OCI-LY7 (cell line): ENCODE data around the gene CGNL1. TPM values are rescaled to one million over a fixed set of nuclear protein-coding genes. Genes with fewer than 3 reads are reported as not detected.

Source experiments
- BruUV-seq: library from RNA; stranded (reverse); fragments of 400-500 nt; replicated peaks from 2 replicates; lab custom pipeline; 2021; lab: Mats Ljungman, UMichigan
- CTCF ChIA-PET: fragments of 300-600 bp; sonication (Branson Sonifier 250); formaldehyde crosslinking; loops from one replicate; lab custom pipeline; 2022; ENCODE audit warnings: antibody characterized with exemption; ENCODE audit not compliant: unreplicated experiment; lab: Charles Lee
- POLR2A ChIA-PET: fragments of 300-600 bp; sonication (Branson Sonifier 250); formaldehyde crosslinking; loops from one replicate; lab custom pipeline; 2022; ENCODE audit warnings: antibody characterized with exemption; lab: Charles Lee
- DNase-seq: peaks from one replicate; pipeline ENCODE4 v3.0.0-alpha.2; 2015; ENCODE audit warnings: low spot score
- H2AFZ ChIP-seq: fragments of 200-600 bp; sonication (generic), shearing (Covaris generic); 2 replicates; pipeline ENCODE4 v1.6.1; 2014; ENCODE audit warnings: mild to moderate bottlenecking, antibody characterized with exemption, low read length, moderate library complexity
- H3K27ac ChIP-seq: fragments of 200-600 bp; sonication (generic); 2 replicates; pipeline ENCODE4 v1.5.1; 2014; ENCODE audit warnings: mixed run types, low read depth, mild to moderate bottlenecking, moderate library complexity, low read length, inconsistent platforms; ENCODE audit not compliant: poor library complexity, severe bottlenecking
- H3K36me3 ChIP-seq: fragments of 200-600 bp; sonication (generic); 2 replicates; pipeline ENCODE4 v1.6.1; 2014; ENCODE audit warnings: mild to moderate bottlenecking, antibody characterized with exemption, low read length, moderate library complexity, mixed read lengths; ENCODE audit not compliant: insufficient read depth
- H3K4me1 ChIP-seq: fragments of 200-600 bp; sonication (generic); 2 replicates; pipeline ENCODE4 v1.5.1; 2014; ENCODE audit warnings: mild to moderate bottlenecking, low read length; ENCODE audit not compliant: insufficient read depth, poor library complexity, severe bottlenecking
- H3K4me2 ChIP-seq: fragments of 200-600 bp; sonication (generic); 2 replicates; pipeline ENCODE4 v1.6.1; 2014; ENCODE audit warnings: mild to moderate bottlenecking, low read length
- H3K4me3 ChIP-seq: fragments of 200-600 bp; sonication (generic); 2 replicates; pipeline ENCODE4 v1.5.1; 2014; ENCODE audit warnings: mild to moderate bottlenecking, low read depth, low read length; ENCODE audit not compliant: poor library complexity, severe bottlenecking
- H3K79me2 ChIP-seq: fragments of 200-600 bp; sonication (generic); 2 replicates; pipeline ENCODE4 v1.6.1; 2016; ENCODE audit warnings: low read depth, mild to moderate bottlenecking, low read length, moderate library complexity, mixed read lengths; ENCODE audit not compliant: insufficient read depth
- H3K9me2 ChIP-seq: fragments of 200-600 bp; sonication (generic); 2 replicates; pipeline ENCODE4 v1.6.1; 2016; ENCODE audit warnings: mild to moderate bottlenecking, low read length, mixed read lengths; ENCODE audit not compliant: insufficient read depth
- H3K9me3 ChIP-seq: fragments of 200-600 bp; sonication (generic); 2 replicates; pipeline ENCODE4 v1.6.1; 2014; ENCODE audit warnings: mild to moderate bottlenecking, mixed run types, low read length, mixed read lengths
- H4K20me1 ChIP-seq: fragments of 200-600 bp; sonication (generic); 2 replicates; pipeline ENCODE4 v1.6.1; 2014; ENCODE audit warnings: mild to moderate bottlenecking, antibody characterized with exemption, low read length, moderate library complexity, mixed read lengths; ENCODE audit not compliant: insufficient read depth
- EZH2phosphoT487 ChIP-seq: fragments of 200-600 bp; sonication (generic); IDR thresholded peaks from 2 replicates; pipeline ENCODE4 v1.6.1; 2018; ENCODE audit warnings: low read depth, borderline replicate concordance, mild to moderate bottlenecking, mixed run types, antibody characterized with exemption, low read length, moderate library complexity, mixed read lengths
- intact Hi-C: fragments of 100-400 bp; cut with micrococcal nuclease; formaldehyde crosslinking; loops from one replicate; pipeline ENCODE4 v1.10.0; 2022; ENCODE audit not compliant: unreplicated experiment
- total RNA-seq, 2 experiments: library from RNA; depleted of rRNA in 1 of 2; stranded (reverse); fragments of >200 nt in 1 of 2; shearing (Covaris generic) in 1 of 2; gene quantifications; 2 replicates each; pipeline ENCODE4 v1.2.3, GENCODE V29; 2014 to 2022
- TF ChIP-seq, protein P1 (sequence below): fragments of 200-600 bp; sonication (generic); conservative IDR thresholded peaks from 2 replicates; pipeline ENCODE4 v1.5.1; 2014; ENCODE audit warnings: mild to moderate bottlenecking, antibody characterized with exemption, low read length, moderate library complexity, mixed read lengths

CGNL1 gene
- total RNA-seq, 2 experiments from 2014 or later: 0.04 TPM; not detected in 1

DNA sequence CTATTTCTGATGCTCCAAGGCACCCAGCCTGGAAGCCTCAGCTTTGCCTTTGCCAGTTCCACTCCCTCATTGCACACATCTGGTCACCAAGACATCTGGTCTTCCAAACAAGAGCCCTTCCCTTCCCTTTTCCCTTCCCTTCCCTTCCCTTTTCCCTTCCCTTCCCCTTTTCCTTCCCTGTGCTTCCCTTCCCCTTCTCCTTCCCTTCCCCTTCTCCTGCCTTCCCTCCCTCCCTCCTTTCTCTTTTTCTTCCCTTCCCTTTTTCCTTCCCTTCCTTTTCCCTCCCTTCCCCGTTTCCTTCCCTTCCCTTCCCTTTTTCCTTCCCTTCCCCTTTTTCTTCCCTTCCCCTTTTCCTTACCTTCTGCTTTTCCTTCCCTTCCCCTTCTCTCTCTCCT lies 2.4 kb upstream of the CGNL1 start:
- no TSS peak for BruUV-seq
- Histone ChIP-seq H3K4me3 (no peak overlapping the region), H4K20me1 (no peaks in the 10 kb centered on the region), H3K9me2 (no peaks in the 10 kb centered on the region), H3K4me2 (no peak overlapping the region), H3K4me1 (no peaks in the 10 kb centered on the region), H2AFZ (no peak overlapping the region), H3K27ac (no peak overlapping the region), H3K79me2 (no peaks in the 10 kb centered on the region), H3K36me3 (no peaks in the 10 kb centered on the region), H3K9me3 (no peaks in the 10 kb centered on the region)
- CTCF ChIA-PET: no interaction called here
- TF ChIP-seq, protein P1, sequence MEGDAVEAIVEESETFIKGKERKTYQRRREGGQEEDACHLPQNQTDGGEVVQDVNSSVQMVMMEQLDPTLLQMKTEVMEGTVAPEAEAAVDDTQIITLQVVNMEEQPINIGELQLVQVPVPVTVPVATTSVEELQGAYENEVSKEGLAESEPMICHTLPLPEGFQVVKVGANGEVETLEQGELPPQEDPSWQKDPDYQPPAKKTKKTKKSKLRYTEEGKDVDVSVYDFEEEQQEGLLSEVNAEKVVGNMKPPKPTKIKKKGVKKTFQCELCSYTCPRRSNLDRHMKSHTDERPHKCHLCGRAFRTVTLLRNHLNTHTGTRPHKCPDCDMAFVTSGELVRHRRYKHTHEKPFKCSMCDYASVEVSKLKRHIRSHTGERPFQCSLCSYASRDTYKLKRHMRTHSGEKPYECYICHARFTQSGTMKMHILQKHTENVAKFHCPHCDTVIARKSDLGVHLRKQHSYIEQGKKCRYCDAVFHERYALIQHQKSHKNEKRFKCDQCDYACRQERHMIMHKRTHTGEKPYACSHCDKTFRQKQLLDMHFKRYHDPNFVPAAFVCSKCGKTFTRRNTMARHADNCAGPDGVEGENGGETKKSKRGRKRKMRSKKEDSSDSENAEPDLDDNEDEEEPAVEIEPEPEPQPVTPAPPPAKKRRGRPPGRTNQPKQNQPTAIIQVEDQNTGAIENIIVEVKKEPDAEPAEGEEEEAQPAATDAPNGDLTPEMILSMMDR: no peak
- TF ChIP-seq EZH2phosphoT487: no peak
- intact Hi-C loops: no loop called here
- POLR2A ChIA-PET: interaction anchor here (0.6 kb wide), 3 partner anchors 153 to 1451 kb away, joined by 3 read pairs; no protein-coding TSS in a partner anchor
- no peak for DNase-seq

DNA sequence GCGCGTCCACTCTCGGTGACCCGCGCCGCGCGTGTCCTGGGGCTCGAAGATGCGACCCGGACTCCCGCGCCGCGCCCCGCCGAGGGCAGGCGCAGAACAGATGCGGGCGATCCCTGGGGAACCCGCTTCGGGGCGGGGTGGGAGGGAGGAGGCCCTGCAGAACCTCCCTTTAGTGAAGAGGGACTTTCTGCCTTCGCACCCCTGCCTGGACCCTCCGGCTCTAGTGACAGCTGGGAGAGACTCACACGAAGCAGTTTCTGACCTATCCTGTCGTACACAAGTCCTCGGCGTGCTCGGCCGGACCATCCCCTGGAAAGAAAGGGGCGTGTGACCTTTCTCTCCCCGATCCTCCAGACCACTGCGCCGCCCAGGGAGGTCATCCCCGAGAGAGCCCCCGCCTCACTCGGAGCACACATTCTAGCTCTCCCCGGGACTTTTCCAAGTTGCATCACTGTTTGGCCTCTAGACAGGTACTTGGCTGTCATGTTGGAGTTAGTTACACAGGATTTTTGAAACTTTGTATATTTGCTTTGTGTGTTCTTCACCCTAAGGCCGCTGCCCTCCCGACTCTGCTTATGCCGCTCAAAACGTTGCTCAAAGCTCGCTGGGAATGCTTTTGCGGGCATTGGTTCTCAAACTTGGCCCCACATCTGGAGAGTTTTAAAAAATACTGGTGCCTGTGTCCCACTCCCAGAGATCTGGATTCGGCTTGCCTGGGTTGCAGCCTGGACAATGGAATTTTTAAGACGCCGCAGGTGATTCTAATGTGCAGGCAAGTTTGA lies 582 bp downstream of the CGNL1 start:
- ChIA-PET CTCF (no interaction called here), POLR2A (no interaction called here)
- TF ChIP-seq, protein P1: no peak
- no peak for TF ChIP-seq EZH2phosphoT487
- H3K9me2 ChIP-seq: no peaks in the 10 kb centered on the region
- no peak overlapping the region for H3K4me3 ChIP-seq
- H3K4me2 ChIP-seq: no peak overlapping the region
- H3K4me1 ChIP-seq: no peaks in the 10 kb centered on the region
- no peaks in the 10 kb centered on the region for H3K79me2 ChIP-seq
- no peak overlapping the region for H2AFZ ChIP-seq
- no peaks in the 10 kb centered on the region for H4K20me1 ChIP-seq
- BruUV-seq: no TSS peak
- DNase-seq: no peak
- H3K27ac ChIP-seq: no peak overlapping the region
- H3K9me3 ChIP-seq: no peaks in the 10 kb centered on the region
- intact Hi-C loops: no loop called here
- H3K36me3 ChIP-seq: no peaks in the 10 kb centered on the region

DNA sequence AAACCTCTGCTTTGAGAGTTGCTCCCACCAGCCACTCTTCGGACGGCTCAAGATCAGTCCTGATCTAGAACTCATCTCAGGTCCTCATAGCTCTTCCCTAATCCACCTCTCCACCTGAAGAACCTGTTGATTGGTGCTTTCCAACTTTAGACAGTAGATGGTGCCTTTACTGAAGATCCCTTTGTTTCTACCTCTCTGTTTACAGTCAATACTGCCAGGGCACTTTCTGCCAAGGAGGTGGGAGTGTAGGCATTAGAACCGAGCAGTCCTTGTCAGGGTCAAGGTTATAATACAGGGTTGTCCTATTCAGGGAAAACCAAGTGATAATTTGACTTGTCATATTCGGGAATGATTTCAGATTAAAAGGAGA lies 1.2 kb downstream of the CGNL1 start:
- Histone ChIP-seq H3K27ac (no peak overlapping the region), H3K9me2 (no peaks in the 10 kb centered on the region), H4K20me1 (no peaks in the 10 kb centered on the region), H3K4me2 (no peak overlapping the region), H3K4me3 (no peak overlapping the region), H3K79me2 (no peaks in the 10 kb centered on the region), H3K9me3 (no peaks in the 10 kb centered on the region), H3K36me3 (no peaks in the 10 kb centered on the region), H2AFZ (no peak overlapping the region), H3K4me1 (no peaks in the 10 kb centered on the region)
- DNase-seq: no peak
- CTCF ChIA-PET: no interaction called here
- POLR2A ChIA-PET: no interaction called here
- intact Hi-C loops: no loop called here
- BruUV-seq: no TSS peak
- no peak for TF ChIP-seq EZH2phosphoT487
- TF ChIP-seq, protein P1: no peak
